Body of pancreas (tissue), 4 donors: ENCODE measurements around the gene LRP2. TPM values are rescaled to one million over a fixed set of nuclear protein-coding genes. Genes with fewer than 3 reads are reported as not detected.

ENCODE experiments used
- ATAC-seq: fragments of 150-250 bp; one replicate; pipeline ENCODE4 v1.9.1; 2016
- DNase-seq, 4 donors: peaks; one replicate each; pipeline ENCODE4 v3.0.0-alpha.2; 2019
- H3K27ac ChIP-seq, 4 donors: fragments of 200-600 bp; sonication (generic); 1 replicate in 3 of 4; 2 replicates in 1 of 4; pipeline versions ENCODE4 v1.5.1 to v1.6.1; 2016 to 2019; ENCODE audit warnings: mild to moderate bottlenecking in 1 of 4, mixed read lengths in 1 of 4, moderate library complexity in 1 of 4
- H3K27me3 ChIP-seq, 2 donors: fragments of 200-600 bp; sonication (generic); one replicate each; pipeline ENCODE4 v1.6.0; 2016; ENCODE audit warnings: mild to moderate bottlenecking in 1 of 2
- H3K36me3 ChIP-seq, 2 donors: fragments of 200-600 bp; sonication (generic); replicated peaks in 1 of 2; 2 replicates each; pipeline ENCODE4 v1.5.1; 2016; ENCODE audit warnings: low read depth in 2 of 2; ENCODE audit not compliant: insufficient read depth in 1 of 2
- H3K4me1 ChIP-seq: fragments of 200-600 bp; sonication (generic); one replicate; pipeline ENCODE4 v1.6.0; 2016
- H3K4me3 ChIP-seq, 2 donors: fragments of 200-600 bp; sonication (generic); 1 replicate in 1 of 2; 2 replicates in 1 of 2; pipeline ENCODE4 v1.5.1; 2016 to 2019
- H3K9me3 ChIP-seq, 3 donors: fragments of 200-600 bp; sonication (generic); 1 replicate in 2 of 3; 2 replicates in 1 of 3; pipeline ENCODE4 v1.5.1; 2016
- POLR2A ChIP-seq, 3 donors: fragments of 450-650 bp; IDR thresholded peaks; one replicate each; pipeline ENCODE4 v1.6.1; 2016; ENCODE audit warnings: antibody characterized with exemption in 3 of 3, mild to moderate bottlenecking in 2 of 3
- WGBS, 2 donors: methylation state at CpG; one replicate each; pipeline ENCODE4 v1.1.5; 2017; 5-methylcytosine and 5-hydroxymethylcytosine counted together
- intact Hi-C: fragments of 100-400 bp; cut with DNase I; formaldehyde crosslinking; loops from one replicate; pipeline ENCODE4 v1.15.1; 2023
- total RNA-seq, 2 donors: library from RNA; depleted of rRNA; stranded (reverse); fragments of >200 nt; gene quantifications; one replicate each; pipeline ENCODE4 v1.1.0, GENCODE V29; 2016
- TF ChIP-seq, protein P1 (sequence below), 7 experiments: fragments of 450-650 bp in 4 of 7; fragments of 200-600 bp in 3 of 7; sonication (generic) in 3 of 7; IDR thresholded peaks; one replicate each; pipeline ENCODE4 v1.5.1; 2016 to 2019; ENCODE audit warnings: antibody characterized with exemption in 7 of 7

LRP2 gene
- total RNA-seq, 2 donors from 2014 or later, result under 0.01 TPM; not detected in 1

GRCh38 chr2:169086893-169087467 is 275.4 kb downstream of the LRP2 start:
- WGBS, 2 donors, result 74 to 86% methylated on average over 3 of the region's 3 CpGs
- TF ChIP-seq, protein P1, sequence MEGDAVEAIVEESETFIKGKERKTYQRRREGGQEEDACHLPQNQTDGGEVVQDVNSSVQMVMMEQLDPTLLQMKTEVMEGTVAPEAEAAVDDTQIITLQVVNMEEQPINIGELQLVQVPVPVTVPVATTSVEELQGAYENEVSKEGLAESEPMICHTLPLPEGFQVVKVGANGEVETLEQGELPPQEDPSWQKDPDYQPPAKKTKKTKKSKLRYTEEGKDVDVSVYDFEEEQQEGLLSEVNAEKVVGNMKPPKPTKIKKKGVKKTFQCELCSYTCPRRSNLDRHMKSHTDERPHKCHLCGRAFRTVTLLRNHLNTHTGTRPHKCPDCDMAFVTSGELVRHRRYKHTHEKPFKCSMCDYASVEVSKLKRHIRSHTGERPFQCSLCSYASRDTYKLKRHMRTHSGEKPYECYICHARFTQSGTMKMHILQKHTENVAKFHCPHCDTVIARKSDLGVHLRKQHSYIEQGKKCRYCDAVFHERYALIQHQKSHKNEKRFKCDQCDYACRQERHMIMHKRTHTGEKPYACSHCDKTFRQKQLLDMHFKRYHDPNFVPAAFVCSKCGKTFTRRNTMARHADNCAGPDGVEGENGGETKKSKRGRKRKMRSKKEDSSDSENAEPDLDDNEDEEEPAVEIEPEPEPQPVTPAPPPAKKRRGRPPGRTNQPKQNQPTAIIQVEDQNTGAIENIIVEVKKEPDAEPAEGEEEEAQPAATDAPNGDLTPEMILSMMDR (IDR thresholded peaks at IDR 0.05), result no peak
- no peak for TF ChIP-seq POLR2A (IDR thresholded peaks at IDR 0.05)
- ATAC-seq, result no peak
- no peak for DNase-seq
- H3K36me3 ChIP-seq, result no peaks in the 10 kb centered on the region
- intact Hi-C loops, result no loop called here
- H3K9me3 ChIP-seq, result no peaks in the 10 kb centered on the region
- H3K4me1 ChIP-seq, result no peaks in the 10 kb centered on the region
- no peak overlapping the region for H3K27ac ChIP-seq
- no peaks in the 10 kb centered on the region for H3K27me3 ChIP-seq
- no peak overlapping the region for H3K4me3 ChIP-seq

DNA sequence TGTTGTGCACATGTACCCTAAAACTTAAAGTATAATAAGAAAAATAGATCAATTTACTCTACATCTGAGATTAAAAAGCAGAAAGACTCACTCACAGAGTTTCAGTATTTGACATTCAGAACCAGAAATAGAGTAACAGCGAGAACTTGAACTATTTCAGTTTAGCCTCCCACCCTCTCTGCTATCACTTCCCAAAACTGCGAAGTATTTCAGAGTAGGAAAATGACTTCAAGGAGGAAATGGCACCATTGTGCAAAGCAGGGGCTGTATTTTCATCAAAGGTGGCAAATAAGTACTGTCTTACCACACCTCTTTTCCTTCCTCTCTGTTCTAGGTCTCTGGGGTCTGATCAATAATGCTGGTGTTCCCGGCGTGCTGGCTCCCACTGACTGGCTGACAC is 279.3 kb downstream of the LRP2 start:
- no peak for DNase-seq
- intact Hi-C loops, result no loop called here
- no peak for ATAC-seq

DNA sequence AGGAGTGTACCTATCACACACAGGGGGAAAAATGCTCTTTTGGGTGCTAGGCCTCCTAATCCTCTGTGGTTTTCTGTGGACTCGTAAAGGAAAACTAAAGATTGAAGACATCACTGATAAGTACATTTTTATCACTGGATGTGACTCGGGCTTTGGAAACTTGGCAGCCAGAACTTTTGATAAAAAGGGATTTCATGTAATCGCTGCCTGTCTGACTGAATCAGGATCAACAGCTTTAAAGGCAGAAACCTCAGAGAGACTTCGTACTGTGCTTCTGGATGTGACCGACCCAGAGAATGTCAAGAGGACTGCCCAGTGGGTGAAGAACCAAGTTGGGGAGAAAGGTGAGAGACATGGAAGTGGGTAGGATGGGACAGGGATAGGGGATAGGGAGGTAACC is 280.8 kb downstream of the LRP2 start:
- TF ChIP-seq POLR2A (IDR thresholded peaks at IDR 0.05), result no peak
- TF ChIP-seq, protein P1 (IDR thresholded peaks at IDR 0.05), result no peak
- no peaks in the 10 kb centered on the region for H3K36me3 ChIP-seq
- no peak for DNase-seq
- H3K27ac ChIP-seq, result no peak overlapping the region
- H3K27me3 ChIP-seq, result no peaks in the 10 kb centered on the region
- no peak overlapping the region for H3K4me3 ChIP-seq
- no peaks in the 10 kb centered on the region for H3K9me3 ChIP-seq
- no peaks in the 10 kb centered on the region for H3K4me1 ChIP-seq
- intact Hi-C loops, result no loop called here
- WGBS, 2 donors, result 60 to 65% methylated on average over 5 of the region's 5 CpGs
- ATAC-seq, result no peak

More for the DNA sequence above, 279.3 kb downstream of the LRP2 start:
- TF ChIP-seq, protein P1 (IDR thresholded peaks at IDR 0.05), result no peak
- no peak for TF ChIP-seq POLR2A (IDR thresholded peaks at IDR 0.05)
- Histone ChIP-seq H3K27me3 (no peaks in the 10 kb centered on the region), H3K36me3 (no peaks in the 10 kb centered on the region), H3K9me3 (no peaks in the 10 kb centered on the region), H3K4me1 (no peaks in the 10 kb centered on the region), H3K4me3 (no peak overlapping the region), H3K27ac (no peak overlapping the region)
- 60 to 71% methylated on average over 4 of the region's 4 CpGs for WGBS, 2 donors

DNA sequence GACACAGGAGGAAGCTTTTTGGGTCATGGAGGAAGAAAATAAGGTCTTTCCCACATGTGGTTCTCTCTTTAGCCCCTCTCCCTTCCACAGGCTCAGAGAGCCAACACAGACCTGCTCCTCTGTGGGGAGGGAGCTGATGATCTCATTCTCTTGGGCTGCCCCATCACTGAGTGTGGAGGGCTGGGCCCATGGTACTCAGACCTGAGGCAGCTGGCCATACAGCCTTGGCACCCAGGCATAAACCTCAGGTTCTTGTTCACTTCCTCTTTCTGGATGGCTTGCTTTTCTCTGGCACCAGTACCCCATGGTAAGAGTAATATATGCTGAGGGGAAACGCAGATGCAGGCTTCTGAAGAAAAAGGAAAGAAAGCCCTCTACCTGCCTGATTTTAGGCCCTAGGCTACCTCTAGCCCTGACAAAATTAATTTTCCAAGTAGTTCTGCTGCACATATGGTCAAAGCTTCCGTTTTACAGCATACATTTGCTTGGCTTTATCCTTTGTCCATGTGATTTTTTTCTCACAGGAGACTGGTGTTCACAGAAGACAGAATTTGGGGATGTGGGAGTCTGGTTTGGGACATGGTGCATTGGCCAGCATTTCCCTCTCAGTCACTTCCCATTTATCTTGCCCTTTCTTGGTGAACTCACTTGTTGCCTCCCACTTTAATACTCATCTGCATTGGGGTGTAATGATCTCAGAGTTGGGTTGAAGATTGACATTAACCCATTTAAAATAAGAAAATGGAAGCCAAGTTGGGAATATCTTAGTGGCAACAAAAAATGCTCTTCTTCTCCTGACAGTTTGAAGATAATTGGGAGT is 281.9 kb downstream of the LRP2 start:
- Histone ChIP-seq H3K27ac (no peak overlapping the region), H3K9me3 (no peaks in the 10 kb centered on the region), H3K36me3 (no peaks in the 10 kb centered on the region), H3K4me1 (no peaks in the 10 kb centered on the region), H3K4me3 (no peak overlapping the region), H3K27me3 (no peaks in the 10 kb centered on the region)
- TF ChIP-seq, protein P1 (IDR thresholded peaks at IDR 0.05), result no peak
- no peak for TF ChIP-seq POLR2A (IDR thresholded peaks at IDR 0.05)
- intact Hi-C loops, result no loop called here
- no peak for ATAC-seq
- peak in 1 of 4 donors; percentile 19 for DNase-seq
- WGBS, 2 donors, result 55 to 65% methylated on average over 2 of the region's 2 CpGs
